CD4-positive, alpha-beta T cell treated with Interleukin-2 at 100 ng/mL for 4 hours (primary cell): ENCODE results near the gene KNTC1.
"Not testable (repeated sequence)": the region's sequence is repeated elsewhere in the genome, so short reads cannot be mapped to it uniquely, and the experiment has no call there.

ENCODE experiments used
- DNase-seq: peaks from one replicate; pipeline ENCODE4 v3.0.0-alpha.2; 2020; ENCODE audit warnings: low spot score

Gene KNTC1

GRCh38 chr12:122513028-122513427, 14.0 kb upstream of the KNTC1 start:
- not testable (repeated sequence) for DNase-seq

- no peak for DNase-seq
These were observed 13.4 kb upstream of the KNTC1 start for GRCh38 chr12:122513660-122514059.

- no peak for DNase-seq
These were observed 11.8 kb upstream of the KNTC1 start for GRCh38 chr12:122515275-122515674.

GRCh38 chr12:122516544-122517361, 10.3 kb upstream of the KNTC1 start:
- no peak for DNase-seq

- no peak for DNase-seq
These were observed 9.2 kb upstream of the KNTC1 start for GRCh38 chr12:122517877-122518276.

- no peak for DNase-seq
These were observed 8.1 kb upstream of the KNTC1 start for GRCh38 chr12:122518908-122519307.

- DNase-seq = no peak
These were observed 7.6 kb upstream of the KNTC1 start for GRCh38 chr12:122519418-122519817.

GRCh38 chr12:122520676-122521075, 6.4 kb upstream of the KNTC1 start:
- DNase-seq = no peak

- no peak for DNase-seq
These were observed 3.8 kb upstream of the KNTC1 start for GRCh38 chr12:122523280-122523679.

- DNase-seq = no peak
These were observed 3.0 kb upstream of the KNTC1 start for GRCh38 chr12:122523846-122524718.

GRCh38 chr12:122527478-122527944, 462 bp downstream of the KNTC1 start:
- DNase-seq = peak; percentile 26

GRCh38 chr12:122528582-122528981, 1.5 kb downstream of the KNTC1 start:
- DNase-seq = no peak

GRCh38 chr12:122528992-122529391, 1.9 kb downstream of the KNTC1 start:
- DNase-seq = no peak

- DNase-seq = no peak
These were observed 6.8 kb downstream of the KNTC1 start for GRCh38 chr12:122533856-122534255.

GRCh38 chr12:122537021-122537420, 10.0 kb downstream of the KNTC1 start:
- no peak for DNase-seq

GRCh38 chr12:122538496-122538895, 11.4 kb downstream of the KNTC1 start:
- DNase-seq = no peak

- no peak for DNase-seq
These were observed 17.5 kb downstream of the KNTC1 start for GRCh38 chr12:122544537-122544936.

GRCh38 chr12:122545855-122546254, 18.8 kb downstream of the KNTC1 start:
- DNase-seq = no peak

- DNase-seq = no peak
These were observed 20.3 kb downstream of the KNTC1 start for GRCh38 chr12:122547330-122547729.

- DNase-seq = no peak
These were observed 31.9 kb downstream of the KNTC1 start for GRCh38 chr12:122558745-122559641.

GRCh38 chr12:122560138-122560537, 33.1 kb downstream of the KNTC1 start:
- no peak for DNase-seq

GRCh38 chr12:122563361-122563760, 36.3 kb downstream of the KNTC1 start:
- DNase-seq = no peak
